PC-3 (cell line): ENCODE results near the gene ZNF385A. TPM values are rescaled to one million over a fixed set of nuclear protein-coding genes. Genes with fewer than 3 reads are reported as not detected.
A peak's percentile ranks its signal among the peaks of the same experiment; 100 is the strongest.

ENCODE experiments used
- ATAC-seq: fragments of 200-7000 bp; cut with Tn5 transposase; 2 replicates; pipeline ENCODE4 v1.9.1; 2020; ENCODE audit warnings: mild to moderate bottlenecking, moderate library complexity
- BruUV-seq: library from RNA; stranded (reverse); fragments of 400-500 nt; replicated peaks from 2 replicates; lab custom pipeline; 2021; lab: Mats Ljungman, UMichigan
- CTCF ChIA-PET: fragments of 300-600 bp; sonication (Branson Sonifier 250); formaldehyde crosslinking; loops from one replicate; lab custom pipeline; 2022; ENCODE audit warnings: antibody characterized with exemption; lab: Charles Lee
- POLR2A ChIA-PET: fragments of 300-600 bp; sonication (Branson Sonifier 250); formaldehyde crosslinking; loops from one replicate; lab custom pipeline; 2022; ENCODE audit warnings: antibody characterized with exemption; ENCODE audit not compliant: unreplicated experiment; lab: Charles Lee
- DNase-seq: peaks from one replicate; pipeline ENCODE4 v3.0.0-alpha.2; 2015
- H2AFZ ChIP-seq: fragments of 300-600 bp; sonication (generic); 2 replicates; pipeline ENCODE4 v1.6.0; 2016; ENCODE audit warnings: antibody characterized with exemption, low read length
- H3F3A ChIP-seq: fragments of 300-600 bp; sonication (generic); one replicate; pipeline ENCODE4 v1.6.0; 2017; ENCODE audit warnings: antibody characterized with exemption, low read length, control low read depth, mild to moderate bottlenecking; ENCODE audit not compliant: unreplicated experiment
- H3K27ac ChIP-seq: fragments of 300-600 bp; sonication (generic); 2 replicates; pipeline ENCODE4 v1.5.1; 2016; ENCODE audit warnings: mild to moderate bottlenecking, low read length
- H3K27me3 ChIP-seq: fragments of 300-600 bp; sonication (generic); 2 replicates; pipeline ENCODE4 v1.6.1; 2016; ENCODE audit warnings: low read length, mixed read lengths
- H3K36me3 ChIP-seq: fragments of 300-600 bp; sonication (generic); 2 replicates; pipeline ENCODE4 v1.6.1; 2016; ENCODE audit warnings: low read depth, mixed run types, low read length, mixed read lengths
- H3K4me1 ChIP-seq: fragments of 300-600 bp; sonication (generic); 2 replicates; pipeline ENCODE4 v1.5.1; 2016; ENCODE audit warnings: low read length; ENCODE audit not compliant: insufficient read depth
- H3K4me2 ChIP-seq: fragments of 300-600 bp; sonication (generic); 2 replicates; pipeline ENCODE4 v1.6.0; 2016; ENCODE audit warnings: low read length
- H3K4me3 ChIP-seq: fragments of 300-600 bp; sonication (generic); 2 replicates; pipeline ENCODE4 v1.5.1; 2016; ENCODE audit warnings: mild to moderate bottlenecking, low read length, mixed read lengths
- H3K79me2 ChIP-seq: fragments of 300-600 bp; sonication (generic); 2 replicates; pipeline ENCODE4 v1.6.1; 2017; ENCODE audit warnings: low read length, mixed read lengths
- H3K9ac ChIP-seq: fragments of 300-600 bp; sonication (generic); 2 replicates; pipeline ENCODE4 v1.6.0; 2016; ENCODE audit warnings: mild to moderate bottlenecking, low read length
- H3K9me2 ChIP-seq: fragments of 300-600 bp; sonication (generic); replicated peaks from 2 replicates; pipeline ENCODE4 v1.6.1; 2016; ENCODE audit warnings: mixed run types, low read length, mixed read lengths
- H3K9me3 ChIP-seq: fragments of 300-600 bp; sonication (generic); 2 replicates; pipeline ENCODE4 v1.6.1; 2016; ENCODE audit warnings: low read length, mixed read lengths
- H4K20me1 ChIP-seq: fragments of 300-600 bp; sonication (generic); 2 replicates; pipeline ENCODE4 v1.6.1; 2016; ENCODE audit warnings: low read length, mixed read lengths
- CTCF ChIP-seq: fragments of 300-600 bp; sonication (generic); conservative IDR thresholded peaks from 2 replicates; pipeline ENCODE4 v1.5.1; 2017; ENCODE audit warnings: antibody characterized with exemption, low read depth, mild to moderate bottlenecking, low read length
- EZH2 ChIP-seq: fragments of 300-600 bp; sonication (generic); IDR thresholded peaks from one replicate; pipeline ENCODE4 v1.6.1; 2017; ENCODE audit warnings: antibody characterized with exemption, mild to moderate bottlenecking, low read length; ENCODE audit not compliant: unreplicated experiment
- EZH2phosphoT487 ChIP-seq: fragments of 300-600 bp; sonication (generic); IDR thresholded peaks from 2 replicates; pipeline ENCODE4 v1.6.1; 2018; ENCODE audit warnings: mild to moderate bottlenecking, antibody characterized with exemption, low read length, borderline replicate concordance
- intact Hi-C: fragments of 100-400 bp; cut with micrococcal nuclease; formaldehyde crosslinking; loops from 2 replicates; pipeline ENCODE4 v1.9.0; 2023
- total RNA-seq: library from RNA; depleted of rRNA; stranded (reverse); fragments of >200 nt; gene quantifications from 2 replicates; pipeline ENCODE4 v1.2.3, GENCODE V29; 2014

ZNF385A gene
- total RNA-seq, 1 experiment from 2014 or later = 1.8 TPM

- ChIA-PET CTCF (interaction anchor here (0.6 to 1.4 kb wide), 5 partner anchors 21 to 326 kb away, joined by 3 to 12 read pairs (median 5); partner anchors contain the start of gene COPZ1), POLR2A (interaction anchor here (0.9 kb wide), 1 partner anchor 32 kb away, joined by 5 read pairs; no protein-coding TSS in a partner anchor)
- 0 out of 2 replicates have a peak, but pooled peaks have one; percentile 1 for ATAC-seq
- Histone ChIP-seq H2AFZ (peak overlapping the region; percentile 97), H3K27me3 (no peaks in the 10 kb centered on the region), H3K79me2 (no peaks in the 10 kb centered on the region), H3K4me3 (peak overlapping the region; percentile 81), H3K9ac (peak overlapping the region; percentile 86), H4K20me1 (no peaks in the 10 kb centered on the region), H3F3A (no peaks in the 10 kb centered on the region), H3K9me3 (no peaks in the 10 kb centered on the region), H3K4me2 (peak overlapping the region; percentile 99), H3K27ac (peak overlapping the region; percentile 51), H3K9me2 (no peaks in the 10 kb centered on the region), H3K36me3 (no peaks in the 10 kb centered on the region), H3K4me1 (peaks cover 28% of the 10 kb centered on the region)
- TSS peak; percentile 75 for BruUV-seq
- TF ChIP-seq CTCF = no peak
- no peak for TF ChIP-seq EZH2
- TF ChIP-seq EZH2phosphoT487 = no peak
- DNase-seq = peak; percentile 38
- intact Hi-C loops = no loop called here
Observed at GRCh38 chr12:54358191-54358944, 26.2 kb downstream of the ZNF385A start.

GRCh38 chr12:54357506-54358190 is 26.9 kb downstream of the ZNF385A start:
- H3K9ac ChIP-seq = no peak overlapping the region; the same call in 1 of the 2 replicates
- H2AFZ ChIP-seq = no peak overlapping the region
- H3K4me1 ChIP-seq = peaks cover 28% of the 10 kb centered on the region
- H3K9me3 ChIP-seq = no peaks in the 10 kb centered on the region
- H3K27ac ChIP-seq = no peak overlapping the region
- H3F3A ChIP-seq = no peaks in the 10 kb centered on the region
- TF ChIP-seq CTCF (no peak), EZH2 (no peak), EZH2phosphoT487 (no peak)
- ATAC-seq = no peak
- POLR2A ChIA-PET = no interaction called here
- no peaks in the 10 kb centered on the region for H4K20me1 ChIP-seq
- intact Hi-C loops = no loop called here
- DNase-seq = no peak
- H3K79me2 ChIP-seq = no peaks in the 10 kb centered on the region
- H3K4me2 ChIP-seq = peak overlapping the region; percentile 99
- H3K36me3 ChIP-seq = no peaks in the 10 kb centered on the region
- no peaks in the 10 kb centered on the region for H3K27me3 ChIP-seq
- no peaks in the 10 kb centered on the region for H3K9me2 ChIP-seq
- BruUV-seq = no TSS peak
- peak overlapping the region; percentile 81 for H3K4me3 ChIP-seq
- CTCF ChIA-PET = interaction anchor here (0.6 kb wide), 1 partner anchor 126 kb away, joined by 5 read pairs; no protein-coding TSS in a partner anchor
